Lower leg skin (tissue), 4 donors: ENCODE results near the gene CCDC9B. TPM values are rescaled to one million over a fixed set of nuclear protein-coding genes. Genes with fewer than 3 reads are reported as not detected.

ENCODE experiments used
- DNase-seq, 2 donors: peaks; one replicate each; pipeline ENCODE4 v3.0.0-alpha.2; 2019; ENCODE audit warnings: low spot score in 2 of 2
- H3K4me3 ChIP-seq: fragments of 200-600 bp; sonication (generic); 2 replicates; pipeline ENCODE4 v1.5.1; 2017; ENCODE audit warnings: mild to moderate bottlenecking, low read depth; ENCODE audit not compliant: poor library complexity, severe bottlenecking
- POLR2A ChIP-seq, 2 donors: fragments of 450-650 bp; IDR thresholded peaks; one replicate each; pipeline ENCODE4 v1.6.1; 2016 to 2017; ENCODE audit warnings: antibody characterized with exemption in 2 of 2, mild to moderate bottlenecking in 1 of 2, moderate library complexity in 1 of 2
- WGBS, 2 donors: methylation state at CpG; one replicate each; pipeline ENCODE4 v1.1.5; 2018; 5-methylcytosine and 5-hydroxymethylcytosine counted together
- intact Hi-C: fragments of 100-400 bp; cut with DNase I; formaldehyde crosslinking; loops from one replicate; pipeline ENCODE4 v1.15.0; 2023; ENCODE audit warnings: low total_unique reads
- total RNA-seq, 4 donors: library from RNA; depleted of rRNA; stranded (reverse); fragments of >200 nt; gene quantifications; one replicate each; pipeline ENCODE4 v1.1.0, GENCODE V29; 2016
- TF ChIP-seq, protein P1 (sequence below), 3 donors: fragments of 450-650 bp; IDR thresholded peaks; one replicate each; pipeline ENCODE4 v1.5.1; 2016; ENCODE audit warnings: antibody characterized with exemption in 3 of 3, mild to moderate bottlenecking in 3 of 3, moderate library complexity in 2 of 3

CCDC9B gene
- total RNA-seq, 4 donors from 2014 or later: 17.4 to 28.6 (median 24.7) TPM

DNA sequence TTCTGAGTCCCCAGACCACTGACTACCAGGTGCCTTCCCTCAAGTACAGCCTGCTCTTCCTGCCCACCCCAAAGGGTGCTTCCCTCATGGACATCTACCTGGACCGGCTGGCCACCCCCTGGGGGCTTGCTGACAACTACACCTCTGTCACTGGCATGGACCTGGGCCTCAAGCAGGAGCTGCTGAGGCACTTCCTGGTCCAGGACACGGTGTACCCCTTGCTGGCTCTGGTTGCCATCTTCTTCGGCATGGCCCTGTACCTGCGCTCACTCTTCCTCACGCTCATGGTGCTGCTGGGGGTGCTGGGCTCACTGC is 26.6 kb upstream of the CCDC9B start:
- no peak for TF ChIP-seq POLR2A (IDR thresholded peaks at IDR 0.05)
- TF ChIP-seq, protein P1, sequence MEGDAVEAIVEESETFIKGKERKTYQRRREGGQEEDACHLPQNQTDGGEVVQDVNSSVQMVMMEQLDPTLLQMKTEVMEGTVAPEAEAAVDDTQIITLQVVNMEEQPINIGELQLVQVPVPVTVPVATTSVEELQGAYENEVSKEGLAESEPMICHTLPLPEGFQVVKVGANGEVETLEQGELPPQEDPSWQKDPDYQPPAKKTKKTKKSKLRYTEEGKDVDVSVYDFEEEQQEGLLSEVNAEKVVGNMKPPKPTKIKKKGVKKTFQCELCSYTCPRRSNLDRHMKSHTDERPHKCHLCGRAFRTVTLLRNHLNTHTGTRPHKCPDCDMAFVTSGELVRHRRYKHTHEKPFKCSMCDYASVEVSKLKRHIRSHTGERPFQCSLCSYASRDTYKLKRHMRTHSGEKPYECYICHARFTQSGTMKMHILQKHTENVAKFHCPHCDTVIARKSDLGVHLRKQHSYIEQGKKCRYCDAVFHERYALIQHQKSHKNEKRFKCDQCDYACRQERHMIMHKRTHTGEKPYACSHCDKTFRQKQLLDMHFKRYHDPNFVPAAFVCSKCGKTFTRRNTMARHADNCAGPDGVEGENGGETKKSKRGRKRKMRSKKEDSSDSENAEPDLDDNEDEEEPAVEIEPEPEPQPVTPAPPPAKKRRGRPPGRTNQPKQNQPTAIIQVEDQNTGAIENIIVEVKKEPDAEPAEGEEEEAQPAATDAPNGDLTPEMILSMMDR (IDR thresholded peaks at IDR 0.05): no peak
- no peak overlapping the region for H3K4me3 ChIP-seq
- WGBS, 2 donors: 71 to 79% methylated on average over 5 of the region's 5 CpGs
- no peak for DNase-seq
- intact Hi-C loops: loop anchor here (10.0 kb wide), 1 partner anchor 83 kb away; the partner anchor contains the start of gene ANKRD63

DNA sequence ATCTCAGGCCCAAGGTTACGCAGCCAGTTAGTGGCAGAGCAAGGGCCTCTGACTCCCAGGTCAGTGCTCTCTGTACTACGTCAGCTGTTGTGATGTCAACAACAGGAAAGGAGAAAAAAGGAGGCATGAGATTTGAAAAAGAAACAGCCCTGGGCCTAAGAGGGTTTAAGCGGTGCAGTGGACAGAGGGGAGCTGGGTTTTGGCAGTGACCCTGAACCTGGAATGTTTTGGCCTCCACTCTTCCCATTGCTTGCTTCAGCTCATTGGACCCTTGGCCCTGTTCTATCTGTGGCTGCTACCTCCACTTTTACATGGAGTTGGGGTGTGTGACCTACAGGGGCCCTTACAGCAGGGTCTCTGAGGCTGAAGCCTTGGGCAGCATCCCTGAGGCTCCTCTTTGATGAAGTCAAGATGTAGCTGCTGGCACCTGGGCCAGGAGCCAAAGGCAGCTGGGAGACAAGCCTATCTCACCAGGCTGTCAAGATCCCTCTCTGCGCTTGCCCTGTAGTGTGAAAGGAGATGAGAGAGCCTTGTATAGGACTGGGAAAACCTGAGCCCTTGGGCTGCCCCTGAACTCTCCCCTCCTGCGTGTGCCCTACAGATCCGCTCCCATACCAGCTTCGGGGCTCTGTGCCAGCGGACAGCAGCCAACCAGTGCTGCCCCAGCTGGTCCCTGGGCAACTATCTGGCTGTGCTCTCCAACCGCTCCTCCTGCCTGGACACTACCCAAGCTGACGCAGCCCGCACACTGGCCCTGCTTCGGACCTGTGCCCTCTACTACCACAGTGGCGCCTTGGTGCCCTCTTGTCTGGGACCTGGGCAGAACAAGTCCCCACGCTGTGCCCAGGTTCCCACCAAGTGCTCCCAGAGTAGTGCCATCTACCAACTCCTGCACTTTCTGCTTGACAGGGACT is 26.0 kb upstream of the CCDC9B start:
- 78 to 87% methylated on average over 11 to 14 of the region's 14 CpGs for WGBS, 2 donors
- no peak overlapping the region for H3K4me3 ChIP-seq
- intact Hi-C loops: loop anchor here (10.0 kb wide), 1 partner anchor 82 kb away; the partner anchor contains the start of gene ANKRD63
- no peak for DNase-seq
- TF ChIP-seq, protein P1 (IDR thresholded peaks at IDR 0.05): no peak
- no peak for TF ChIP-seq POLR2A (IDR thresholded peaks at IDR 0.05)

DNA sequence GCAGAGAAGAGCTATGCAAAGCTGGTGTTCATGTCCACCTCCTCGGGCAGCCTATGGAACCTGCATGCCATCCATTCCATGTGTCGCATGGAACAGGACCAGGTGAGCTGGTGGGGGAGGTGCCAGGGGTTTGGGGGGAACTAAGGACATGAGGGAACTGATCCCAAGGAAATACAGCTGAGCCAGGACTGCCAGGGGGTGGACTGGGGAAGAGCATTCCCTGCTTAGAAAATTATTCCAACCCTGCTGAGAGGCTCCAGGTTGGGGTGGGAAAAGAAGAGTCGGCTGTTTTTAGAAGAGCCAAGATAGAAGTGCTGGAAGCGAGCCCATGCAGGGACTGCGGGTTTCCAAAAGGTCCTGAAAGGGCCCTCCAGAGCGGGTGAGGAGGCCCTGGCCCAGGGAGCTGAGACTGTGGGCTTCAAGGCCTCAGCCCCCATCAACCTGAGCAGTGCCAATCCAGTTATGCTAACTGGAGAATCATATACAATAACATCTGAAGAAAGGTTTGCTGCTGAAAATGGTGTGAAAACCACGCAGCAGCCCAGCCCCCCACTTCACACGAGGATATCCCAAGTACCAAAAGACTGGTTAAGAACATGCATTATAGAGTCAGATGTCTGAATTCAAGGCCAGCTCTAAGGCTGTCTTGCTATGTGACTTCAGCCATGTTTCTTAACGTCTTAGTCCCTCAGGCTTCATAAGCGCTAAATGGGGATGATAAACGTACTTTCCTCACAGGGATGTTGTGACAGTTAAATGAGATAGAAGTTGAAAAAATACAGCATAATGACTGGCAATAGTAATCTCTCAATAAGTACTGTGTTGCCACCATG is 25.1 kb upstream of the CCDC9B start:
- 87 to 88% methylated on average over 11 of the region's 11 CpGs for WGBS, 2 donors
- intact Hi-C loops: loop anchor here (10.0 kb wide), 1 partner anchor 81 kb away; the partner anchor contains the start of gene ANKRD63
- TF ChIP-seq, protein P1 (IDR thresholded peaks at IDR 0.05): no peak
- no peak for TF ChIP-seq POLR2A (IDR thresholded peaks at IDR 0.05)

DNA sequence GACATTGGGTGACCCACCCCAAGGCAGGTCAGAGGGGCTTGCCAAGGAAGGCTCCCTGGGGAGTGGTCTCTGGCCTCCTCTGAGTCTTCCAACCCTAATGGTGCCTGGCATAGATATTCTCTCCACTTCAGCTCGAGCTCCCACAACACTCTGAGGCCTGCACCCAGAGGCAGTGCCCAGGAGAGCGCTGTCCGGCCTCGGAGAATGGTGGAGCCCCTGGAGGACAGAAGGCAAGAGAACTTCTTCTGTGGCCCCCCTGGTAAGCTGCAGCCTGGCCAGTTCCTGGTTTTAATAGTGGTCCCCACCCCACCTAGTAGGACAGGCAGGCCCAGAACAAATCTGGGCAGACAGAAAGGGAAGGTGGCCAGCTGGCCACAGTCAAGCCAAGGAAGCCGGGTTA is 24.3 kb upstream of the CCDC9B start:
- TF ChIP-seq, protein P1 (IDR thresholded peaks at IDR 0.05): no peak
- no peak for TF ChIP-seq POLR2A (IDR thresholded peaks at IDR 0.05)
- DNase-seq: no peak
- 79 to 95% methylated on average over 5 of the region's 5 CpGs for WGBS, 2 donors
- intact Hi-C loops: loop anchor here (10.0 kb wide), 1 partner anchor 80 kb away; the partner anchor contains the start of gene ANKRD63
- H3K4me3 ChIP-seq: no peak overlapping the region

More for the DNA sequence above, 25.1 kb upstream of the CCDC9B start:
- DNase-seq: no peak
- H3K4me3 ChIP-seq: no peak overlapping the region

DNA sequence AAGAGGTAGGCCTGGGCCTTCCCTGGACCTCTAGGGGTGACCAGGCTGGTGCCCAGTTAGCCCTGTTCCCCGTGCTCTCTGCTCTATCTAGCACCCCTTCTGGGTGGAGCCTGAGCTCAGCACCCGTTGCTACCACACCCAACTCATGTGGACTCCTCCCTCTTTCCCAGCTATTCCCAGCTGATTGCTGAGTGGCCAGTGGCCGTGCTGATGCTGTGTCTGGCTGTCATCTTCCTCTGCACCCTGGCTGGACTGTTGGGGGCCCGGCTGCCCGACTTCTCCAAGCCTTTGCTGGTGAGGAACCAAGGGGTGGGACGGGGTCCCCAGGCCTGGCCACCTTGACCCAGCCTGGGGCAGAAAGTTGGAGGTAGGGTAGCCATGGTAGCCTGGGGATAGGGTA is 23.5 kb upstream of the CCDC9B start:
- intact Hi-C loops: loop anchor here (10.0 kb wide), 1 partner anchor 79 kb away; the partner anchor contains the start of gene ANKRD63
- WGBS, 2 donors: 66 to 73% methylated on average over 5 to 6 of the region's 6 CpGs
- H3K4me3 ChIP-seq: no peak overlapping the region
- no peak for DNase-seq
- TF ChIP-seq POLR2A (IDR thresholded peaks at IDR 0.05): no peak
- TF ChIP-seq, protein P1 (IDR thresholded peaks at IDR 0.05): no peak
